ENCODE results near the gene SNAP29. TPM values are rescaled to one million over a fixed set of nuclear protein-coding genes. Genes with fewer than 3 reads are reported as not detected.
A peak's percentile ranks its signal among the peaks of the same experiment; 100 is the strongest.

Gene SNAP29
- total RNA-seq (10 to 100 TPM; 41.8 to 47.7 TPM), polyA plus RNA-seq (ENCODE audit: insufficient read depth, low read depth, low replicate concordance) (127 TPM)
- long read RNA-seq, donor 1, full-length matches to known transcripts, result 27 of 27 reads
- long read RNA-seq, donor 1, partial matches to known transcripts, result 0 of 27 reads
- long read RNA-seq, donor 1, other reads (novel, unspliced or antisense), result 0 of 27 reads
- long read RNA-seq, donor 2, full-length matches to known transcripts, result 22 of 30 reads
- long read RNA-seq, donor 2, partial matches to known transcripts, result 8 of 30 reads
- long read RNA-seq, donor 2, other reads (novel, unspliced or antisense), result 0 of 30 reads

DNA sequence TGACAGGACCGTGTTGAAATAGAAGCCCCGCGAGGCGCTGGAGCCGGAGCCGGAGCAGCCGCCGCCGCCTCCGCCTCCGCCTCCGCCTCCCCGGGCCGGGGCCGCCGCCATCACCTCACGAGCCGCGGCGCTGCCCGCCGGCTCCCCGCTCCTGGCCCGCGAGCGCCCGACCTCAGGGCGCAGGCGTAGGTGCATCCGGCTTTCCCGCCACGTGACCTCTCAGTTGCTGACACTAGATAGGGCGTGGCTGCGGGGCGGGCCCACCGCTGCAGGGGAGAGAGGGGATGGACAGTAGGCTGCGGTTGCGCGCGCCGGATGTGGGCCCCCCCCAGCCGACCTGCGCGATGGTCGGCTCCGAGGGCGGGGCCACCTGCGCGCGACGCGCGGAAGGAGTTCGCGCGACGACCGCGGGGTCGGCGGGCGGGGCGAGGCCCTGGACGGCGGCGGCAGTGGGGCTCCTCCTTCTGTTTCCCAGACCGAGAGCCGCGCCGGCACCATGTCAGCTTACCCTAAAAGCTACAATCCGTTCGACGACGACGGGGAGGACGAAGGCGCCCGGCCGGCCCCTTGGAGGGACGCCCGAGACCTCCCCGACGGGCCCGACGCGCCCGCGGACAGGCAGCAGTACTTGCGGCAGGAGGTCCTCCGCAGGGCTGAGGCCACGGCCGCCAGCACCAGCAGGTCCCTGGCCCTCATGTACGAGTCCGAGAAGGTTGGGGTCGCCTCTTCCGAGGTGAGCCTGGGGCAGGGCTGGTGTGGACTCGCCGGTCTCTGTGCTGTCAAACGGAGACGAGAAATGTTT, at the start of gene SNAP29, which contains the start of gene PI4KA:
Gene SNAP29, plus strand, starts transcription at position 393 of the 802 bp plus-strand sequence. Its CDS starts 104 bp downstream, at position 497.
Gene PI4KA, minus strand, starts transcription at position 197 of the 802 bp plus-strand sequence. Its CDS starts 86 bp downstream, at position 111.
- Histone ChIP-seq H3K27ac (peak within 1 kb of the TSS; percentile 86 to 91), H3K36me3 (ENCODE audit: low read depth, missing control alignments) (no peaks in the 10 kb centered on the region), H3K27me3 (no peaks in the 10 kb centered on the region), H3K4me1 (peaks cover 23% of the 10 kb centered on the region), H3K4me3 (peak within 1 kb of the TSS; percentile 92 to 97), H3K9me3 (no peaks in the 10 kb centered on the region)
- DNase-seq, result peak; percentile 99
- WGBS, 2 donors, result 0 to 2% methylated on average over 11 to 13 of the region's 100 CpGs
- TF ChIP-seq, protein P1, sequence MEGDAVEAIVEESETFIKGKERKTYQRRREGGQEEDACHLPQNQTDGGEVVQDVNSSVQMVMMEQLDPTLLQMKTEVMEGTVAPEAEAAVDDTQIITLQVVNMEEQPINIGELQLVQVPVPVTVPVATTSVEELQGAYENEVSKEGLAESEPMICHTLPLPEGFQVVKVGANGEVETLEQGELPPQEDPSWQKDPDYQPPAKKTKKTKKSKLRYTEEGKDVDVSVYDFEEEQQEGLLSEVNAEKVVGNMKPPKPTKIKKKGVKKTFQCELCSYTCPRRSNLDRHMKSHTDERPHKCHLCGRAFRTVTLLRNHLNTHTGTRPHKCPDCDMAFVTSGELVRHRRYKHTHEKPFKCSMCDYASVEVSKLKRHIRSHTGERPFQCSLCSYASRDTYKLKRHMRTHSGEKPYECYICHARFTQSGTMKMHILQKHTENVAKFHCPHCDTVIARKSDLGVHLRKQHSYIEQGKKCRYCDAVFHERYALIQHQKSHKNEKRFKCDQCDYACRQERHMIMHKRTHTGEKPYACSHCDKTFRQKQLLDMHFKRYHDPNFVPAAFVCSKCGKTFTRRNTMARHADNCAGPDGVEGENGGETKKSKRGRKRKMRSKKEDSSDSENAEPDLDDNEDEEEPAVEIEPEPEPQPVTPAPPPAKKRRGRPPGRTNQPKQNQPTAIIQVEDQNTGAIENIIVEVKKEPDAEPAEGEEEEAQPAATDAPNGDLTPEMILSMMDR (IDR thresholded peaks at IDR 0.05), result peak in 2 of 3 experiments; percentile 23 to 36
- TF ChIP-seq POLR2A (IDR thresholded peaks at IDR 0.05), result peak; percentile 14
- intact Hi-C loops (cut with DNase I; ENCODE audit: low total_unique reads), result no loop called here

DNA sequence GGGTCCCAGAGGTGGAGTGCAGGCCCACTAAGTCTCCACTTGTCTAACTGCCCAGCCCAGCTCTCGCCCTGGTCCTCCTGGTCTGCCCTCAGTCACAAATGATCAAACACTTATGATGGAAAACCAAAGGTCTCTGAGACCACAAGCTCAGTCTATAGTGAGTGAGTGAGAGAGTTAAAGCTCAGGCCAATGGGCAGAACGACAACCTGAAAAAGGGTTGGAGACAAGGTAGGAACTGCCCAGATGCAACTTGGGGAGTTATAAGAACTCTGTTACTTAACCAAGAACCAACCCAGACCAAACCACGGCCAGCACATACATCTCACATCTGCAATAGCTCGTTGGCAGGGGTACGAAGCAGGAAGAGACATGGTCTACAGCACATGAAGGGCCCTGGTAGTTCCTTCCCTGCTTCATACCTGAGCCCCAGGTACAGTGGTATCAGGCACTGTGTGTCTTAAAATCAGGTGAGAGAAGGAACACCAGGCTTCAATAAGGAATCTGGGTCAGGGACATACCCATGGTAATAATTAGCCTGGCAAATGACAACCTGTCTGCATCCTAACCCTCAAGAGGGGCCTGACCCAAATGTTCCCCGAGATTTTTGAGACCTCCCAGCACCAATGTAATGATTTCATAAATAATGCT, 49.1 kb upstream of the SNAP29 start:
- no peaks in the 10 kb centered on the region for H3K9me3 ChIP-seq
- no peak overlapping the region for H3K27ac ChIP-seq
- H3K36me3 ChIP-seq (ENCODE audit: low read depth, missing control alignments), result peaks cover 3% of the 10 kb centered on the region
- no peaks in the 10 kb centered on the region for H3K27me3 ChIP-seq
- DNase-seq, result no peak
- no peaks in the 10 kb centered on the region for H3K4me1 ChIP-seq
- no peak overlapping the region for H3K4me3 ChIP-seq
- TF ChIP-seq, protein P1 (IDR thresholded peaks at IDR 0.05), result no peak
- TF ChIP-seq POLR2A (IDR thresholded peaks at IDR 0.05), result no peak
- intact Hi-C loops (cut with DNase I; ENCODE audit: low total_unique reads), result no loop called here
- 97 to 99% methylated on average over 6 of the region's 6 CpGs for WGBS, 2 donors

DNA sequence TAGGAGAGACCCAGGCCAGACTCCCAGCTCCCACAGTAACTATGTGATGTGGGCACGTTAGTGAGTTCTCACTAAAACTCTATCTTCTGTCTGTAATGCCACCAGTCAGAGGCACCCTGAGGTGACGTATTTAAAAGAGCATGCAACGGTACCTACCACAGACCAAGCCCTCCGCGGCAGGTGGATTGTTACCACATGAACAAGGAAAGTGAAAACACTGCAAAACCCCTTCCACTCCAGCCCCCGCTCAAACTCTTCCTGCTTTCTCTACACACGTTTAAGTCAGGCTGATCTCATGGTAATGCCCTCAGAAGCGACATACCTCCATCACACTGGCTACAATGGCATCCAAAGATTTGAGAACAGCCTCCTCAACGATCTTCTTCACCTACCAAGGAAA, 48.2 kb upstream of the SNAP29 start:
- DNase-seq, result no peak
- Histone ChIP-seq H3K4me3 (no peak overlapping the region), H3K9me3 (no peaks in the 10 kb centered on the region), H3K27me3 (no peaks in the 10 kb centered on the region), H3K36me3 (ENCODE audit: low read depth, missing control alignments) (peaks cover 3% of the 10 kb centered on the region), H3K4me1 (no peaks in the 10 kb centered on the region), H3K27ac (no peak overlapping the region)
- WGBS, 2 donors, result 86 to 93% methylated on average over 9 of the region's 9 CpGs
- intact Hi-C loops (cut with DNase I; ENCODE audit: low total_unique reads), result no loop called here
- TF ChIP-seq, protein P1 (IDR thresholded peaks at IDR 0.05), result no peak
- TF ChIP-seq POLR2A (IDR thresholded peaks at IDR 0.05), result no peak

DNA sequence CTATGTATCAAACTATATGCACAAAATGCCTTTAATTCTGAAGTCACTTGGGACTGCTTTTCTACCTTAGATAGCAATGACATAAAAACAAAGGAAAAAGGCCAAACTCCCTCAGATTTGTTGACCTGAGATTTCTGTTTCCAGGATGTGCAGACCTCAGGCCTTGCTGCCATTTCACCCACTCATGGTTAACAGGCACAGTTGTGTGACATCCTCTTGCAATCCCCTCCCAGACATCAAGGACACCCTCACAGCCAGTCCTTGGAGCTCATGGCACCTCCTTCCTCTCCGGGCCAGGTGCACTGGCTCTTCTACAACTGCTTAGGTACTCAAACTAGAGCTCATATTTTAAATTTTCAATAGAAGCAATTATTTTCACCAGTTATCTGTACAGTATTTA, 47.6 kb upstream of the SNAP29 start:
- no peak for TF ChIP-seq POLR2A (IDR thresholded peaks at IDR 0.05)
- TF ChIP-seq, protein P1 (IDR thresholded peaks at IDR 0.05), result no peak
- H3K4me1 ChIP-seq, result no peaks in the 10 kb centered on the region
- no peak for DNase-seq
- no peak overlapping the region for H3K4me3 ChIP-seq
- no peaks in the 10 kb centered on the region for H3K27me3 ChIP-seq
- no peak overlapping the region for H3K27ac ChIP-seq
- no peaks in the 10 kb centered on the region for H3K9me3 ChIP-seq
- WGBS, 2 donors, result 47 to 79% methylated on average over 1 of the region's 1 CpG
- H3K36me3 ChIP-seq (ENCODE audit: low read depth, missing control alignments), result peaks cover 3% of the 10 kb centered on the region
- intact Hi-C loops (cut with DNase I; ENCODE audit: low total_unique reads), result no loop called here

Data from testis (tissue), 5 donors.